Stimulated activated naive CD8-positive, alpha-beta T cell treated with anti-CD3 and anti-CD28 coated beads, Interleukin-15, amount 100 ng/mL, for 72 hours (primary cell): Measurements from ENCODE around the gene TP53BP2.
A peak's percentile ranks its signal among the peaks of the same experiment; 100 is the strongest.
"Not testable (repeated sequence)": the region's sequence is repeated elsewhere in the genome, so short reads cannot be mapped to it uniquely, and the experiment has no call there.

Source experiments
- ATAC-seq: fragments of 150-1000 bp; cut with Tn5 transposase; 2 replicates; pipeline ENCODE4 v1.10.0; 2021; ENCODE audit warnings: mild to moderate bottlenecking, moderate library complexity
- DNase-seq, 2 donors: peaks; one replicate each; pipeline ENCODE4 v3.0.0; 2021 to 2022
- H3K27ac Mint-ChIP-seq, 2 donors: one replicate each; pipeline ENCODE4 v1.8.0; 2022; ENCODE audit warnings: mild to moderate bottlenecking in 2 of 2, mixed read lengths in 2 of 2, moderate library complexity in 2 of 2
- H3K27me3 Mint-ChIP-seq: one replicate; pipeline ENCODE4 v1.8.0; 2022; ENCODE audit warnings: mixed read lengths
- H3K4me1 Mint-ChIP-seq: one replicate; pipeline ENCODE4 v1.8.0; 2022; ENCODE audit warnings: mild to moderate bottlenecking, mixed read lengths
- H3K4me3 Mint-ChIP-seq, 2 donors: one replicate each; pipeline ENCODE4 v1.8.0; 2022; ENCODE audit warnings: mild to moderate bottlenecking in 2 of 2, mixed read lengths in 2 of 2, moderate library complexity in 1 of 2
- H3K9me3 Mint-ChIP-seq, 2 donors: one replicate each; pipeline ENCODE4 v1.8.0; 2022; ENCODE audit warnings: mixed read lengths in 2 of 2

TP53BP2 gene

GRCh38 chr1:223864599-223865368 is 19.0 kb upstream of the TP53BP2 start:
- ATAC-seq, H3K27ac Mint-ChIP-seq, H3K4me1 Mint-ChIP-seq, DNase-seq, H3K9me3 Mint-ChIP-seq, H3K4me3 Mint-ChIP-seq: not testable (repeated sequence)
- H3K27me3 Mint-ChIP-seq, result peaks cover 49% of the 10 kb centered on the region

- Mint-ChIP-seq H3K27me3 (peaks cover 49% of the 10 kb centered on the region), H3K27ac (no peak overlapping the region), H3K9me3 (no peaks in the 10 kb centered on the region), H3K4me1 (peaks cover 5% of the 10 kb centered on the region), H3K4me3 (no peak overlapping the region)
- DNase-seq (no peak), ATAC-seq (no peak)
Measured at GRCh38 chr1:223864084-223864483, 18.3 kb upstream of the TP53BP2 start.

GRCh38 chr1:223861904-223862303 is 16.2 kb upstream of the TP53BP2 start:
- ATAC-seq (no peak), DNase-seq (no peak)
- Mint-ChIP-seq H3K27ac (no peak overlapping the region), H3K4me1 (peaks cover 5% of the 10 kb centered on the region), H3K27me3 (peaks cover 30% of the 10 kb centered on the region), H3K9me3 (no peaks in the 10 kb centered on the region), H3K4me3 (no peak overlapping the region)

DNA sequence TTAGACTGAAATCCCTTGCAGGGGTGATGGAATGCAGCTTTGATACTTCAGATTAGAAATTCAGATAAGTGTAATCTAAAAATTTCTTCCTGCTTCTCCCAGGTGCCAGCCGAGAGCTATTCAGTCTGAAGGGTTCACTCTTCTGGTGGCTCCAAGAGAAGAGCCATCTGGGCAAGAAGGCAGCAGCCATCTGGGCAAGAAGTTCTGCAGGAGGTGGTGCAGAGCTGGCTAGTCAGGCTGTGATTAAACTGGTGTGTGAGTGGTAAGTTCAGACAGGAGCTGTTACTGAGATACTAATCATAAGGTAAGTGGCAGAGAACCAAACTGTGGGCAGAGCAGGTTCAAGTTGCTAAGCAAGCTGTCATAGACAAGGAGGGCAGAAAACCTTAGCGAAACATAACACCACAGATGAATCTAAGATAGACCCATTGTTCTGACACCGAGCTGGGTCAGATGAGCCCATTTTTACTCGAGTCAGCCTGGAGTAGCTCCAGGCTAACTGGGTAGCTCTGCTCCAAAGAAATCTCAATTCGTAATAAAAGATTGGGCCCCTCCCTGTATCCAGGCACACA is 14.4 kb upstream of the TP53BP2 start:
- peaks cover 5% of the 10 kb centered on the region for H3K4me1 Mint-ChIP-seq
- no peak overlapping the region for H3K4me3 Mint-ChIP-seq
- ATAC-seq, result peak; percentile 33
- peaks cover 17% of the 10 kb centered on the region for H3K27me3 Mint-ChIP-seq
- H3K27ac Mint-ChIP-seq, result no peak overlapping the region
- DNase-seq, result no peak
- no peaks in the 10 kb centered on the region for H3K9me3 Mint-ChIP-seq

DNA sequence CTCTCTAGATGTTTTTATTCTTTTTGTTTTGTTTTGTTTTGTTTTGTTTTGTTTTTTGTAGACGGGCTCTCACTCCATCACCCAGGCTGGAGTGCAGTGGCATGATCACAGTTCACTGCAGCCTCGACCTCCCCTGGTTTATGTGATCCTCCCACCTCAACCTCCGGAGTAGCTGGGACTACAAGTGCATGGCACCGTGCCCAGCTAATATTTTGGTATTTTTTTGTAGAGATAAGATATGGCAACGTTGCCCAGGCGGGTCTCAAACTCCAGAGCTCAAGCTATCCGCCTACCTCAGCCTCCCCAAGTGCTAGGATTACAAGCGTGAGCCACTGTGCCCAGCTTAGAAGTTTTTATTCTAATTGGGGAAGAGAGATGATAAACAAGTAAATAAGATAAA is 13.3 kb upstream of the TP53BP2 start:
- Mint-ChIP-seq H3K4me3 (no peak overlapping the region), H3K27me3 (peaks cover 17% of the 10 kb centered on the region), H3K4me1 (peaks cover 5% of the 10 kb centered on the region), H3K9me3 (no peaks in the 10 kb centered on the region), H3K27ac (no peak overlapping the region)
- no peak for ATAC-seq
- DNase-seq, result no peak

DNA sequence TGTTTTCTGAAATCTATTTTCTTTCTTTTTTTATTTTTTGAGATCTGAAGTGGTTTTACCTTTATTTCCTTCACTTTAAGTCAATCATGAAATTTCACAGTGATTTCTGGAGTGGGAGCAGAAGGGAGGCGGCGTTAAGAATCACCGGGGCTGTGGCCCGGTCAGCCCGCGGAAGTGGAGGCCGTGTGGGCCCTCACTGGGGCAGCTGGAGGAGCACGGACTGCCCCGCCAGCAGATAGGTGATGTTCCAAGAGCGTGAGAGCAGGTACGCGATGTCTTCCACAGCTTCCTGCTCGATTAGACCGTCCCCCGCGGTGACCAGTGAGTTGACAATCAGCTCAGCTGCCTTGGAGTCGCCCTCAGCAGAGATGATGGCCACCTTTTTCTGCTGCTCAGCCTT is 10.6 kb upstream of the TP53BP2 start:
- H3K4me3 Mint-ChIP-seq, result no peak overlapping the region
- peaks cover 17% of the 10 kb centered on the region for H3K27me3 Mint-ChIP-seq
- no peak for ATAC-seq
- peak overlapping the region in 1 of 2 donors; percentile 56 for H3K27ac Mint-ChIP-seq
- H3K4me1 Mint-ChIP-seq, result peaks cover 6% of the 10 kb centered on the region
- no peak for DNase-seq
- H3K9me3 Mint-ChIP-seq, result no peaks in the 10 kb centered on the region

GRCh38 chr1:223853748-223854147 is 8.0 kb upstream of the TP53BP2 start:
- Mint-ChIP-seq H3K4me1 (peaks cover 11% of the 10 kb centered on the region), H3K9me3 (peaks cover 0 to 7% of the 10 kb centered on the region in 2 donors), H3K27ac (no peak overlapping the region), H3K4me3 (no peak overlapping the region), H3K27me3 (peaks cover 7% of the 10 kb centered on the region)
- no peak for DNase-seq
- ATAC-seq, result peak; percentile 60

GRCh38 chr1:223853275-223853674 is 7.5 kb upstream of the TP53BP2 start:
- no peak overlapping the region for H3K27ac Mint-ChIP-seq
- peaks cover 11% of the 10 kb centered on the region for H3K4me1 Mint-ChIP-seq
- ATAC-seq, result no peak

GRCh38 chr1:223852337-223852736 is 6.6 kb upstream of the TP53BP2 start:
- peaks cover 7% of the 10 kb centered on the region for H3K27me3 Mint-ChIP-seq
- peaks cover 7% of the 10 kb centered on the region in 2 donors for H3K9me3 Mint-ChIP-seq
- ATAC-seq (no peak), DNase-seq (no peak)
- no peak overlapping the region for H3K4me3 Mint-ChIP-seq
- no peak overlapping the region for H3K27ac Mint-ChIP-seq
- H3K4me1 Mint-ChIP-seq, result peaks cover 19% of the 10 kb centered on the region

More at GRCh38 chr1:223853275-223853674, 7.5 kb upstream of the TP53BP2 start:
- no peak for DNase-seq
- Mint-ChIP-seq H3K9me3 (peaks cover 0 to 7% of the 10 kb centered on the region in 2 donors), H3K27me3 (peaks cover 7% of the 10 kb centered on the region), H3K4me3 (no peak overlapping the region)

- H3K9me3 Mint-ChIP-seq, result peaks cover 7% of the 10 kb centered on the region in 2 donors
- no peak overlapping the region for H3K4me3 Mint-ChIP-seq
- no peak overlapping the region for H3K27ac Mint-ChIP-seq
- DNase-seq (no peak), ATAC-seq (no peak)
- H3K4me1 Mint-ChIP-seq, result peaks cover 28% of the 10 kb centered on the region
- peaks cover 7% of the 10 kb centered on the region for H3K27me3 Mint-ChIP-seq
Measured at GRCh38 chr1:223849352-223850254, 3.9 kb upstream of the TP53BP2 start.

GRCh38 chr1:223848536-223848935 is 2.8 kb upstream of the TP53BP2 start:
- H3K4me1 Mint-ChIP-seq, result peaks cover 31% of the 10 kb centered on the region
- peaks cover 7% of the 10 kb centered on the region in 2 donors for H3K9me3 Mint-ChIP-seq
- peaks cover 7% of the 10 kb centered on the region for H3K27me3 Mint-ChIP-seq
- ATAC-seq, result no peak
- no peak overlapping the region for H3K4me3 Mint-ChIP-seq
- H3K27ac Mint-ChIP-seq, result no peak overlapping the region
- DNase-seq, result no peak

DNA sequence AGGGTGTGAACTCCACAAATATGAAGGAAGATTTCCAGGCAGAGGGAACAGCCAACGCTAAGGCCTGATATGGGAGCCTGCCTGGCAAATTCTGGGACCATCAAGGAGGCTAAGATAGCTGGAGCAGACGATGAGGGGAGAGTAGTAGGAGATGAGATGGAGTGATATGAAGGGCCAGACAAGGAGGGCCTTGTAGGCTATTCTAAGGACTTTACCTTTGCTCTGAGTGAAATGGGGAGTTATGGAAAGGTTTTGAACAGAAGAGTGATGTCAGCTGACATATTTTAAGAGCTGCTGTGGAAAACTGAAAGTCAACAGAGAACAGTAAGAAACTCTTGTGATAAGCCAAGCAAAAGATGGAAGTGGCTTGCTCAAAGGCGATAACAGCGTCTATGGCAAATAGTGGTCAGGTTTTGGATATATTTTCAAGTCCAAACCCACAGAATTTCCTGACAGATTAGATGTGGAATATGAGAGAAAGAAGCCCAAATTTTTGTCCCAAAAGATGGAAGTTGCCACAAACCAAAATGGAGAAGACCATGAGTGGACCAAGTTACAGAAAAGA is 2.1 kb upstream of the TP53BP2 start:
- Mint-ChIP-seq H3K4me3 (no peak overlapping the region), H3K27ac (no peak overlapping the region), H3K4me1 (peaks cover 34% of the 10 kb centered on the region), H3K27me3 (peaks cover 7% of the 10 kb centered on the region), H3K9me3 (peaks cover 7% of the 10 kb centered on the region in 2 donors)
- DNase-seq (no peak), ATAC-seq (no peak)

DNA sequence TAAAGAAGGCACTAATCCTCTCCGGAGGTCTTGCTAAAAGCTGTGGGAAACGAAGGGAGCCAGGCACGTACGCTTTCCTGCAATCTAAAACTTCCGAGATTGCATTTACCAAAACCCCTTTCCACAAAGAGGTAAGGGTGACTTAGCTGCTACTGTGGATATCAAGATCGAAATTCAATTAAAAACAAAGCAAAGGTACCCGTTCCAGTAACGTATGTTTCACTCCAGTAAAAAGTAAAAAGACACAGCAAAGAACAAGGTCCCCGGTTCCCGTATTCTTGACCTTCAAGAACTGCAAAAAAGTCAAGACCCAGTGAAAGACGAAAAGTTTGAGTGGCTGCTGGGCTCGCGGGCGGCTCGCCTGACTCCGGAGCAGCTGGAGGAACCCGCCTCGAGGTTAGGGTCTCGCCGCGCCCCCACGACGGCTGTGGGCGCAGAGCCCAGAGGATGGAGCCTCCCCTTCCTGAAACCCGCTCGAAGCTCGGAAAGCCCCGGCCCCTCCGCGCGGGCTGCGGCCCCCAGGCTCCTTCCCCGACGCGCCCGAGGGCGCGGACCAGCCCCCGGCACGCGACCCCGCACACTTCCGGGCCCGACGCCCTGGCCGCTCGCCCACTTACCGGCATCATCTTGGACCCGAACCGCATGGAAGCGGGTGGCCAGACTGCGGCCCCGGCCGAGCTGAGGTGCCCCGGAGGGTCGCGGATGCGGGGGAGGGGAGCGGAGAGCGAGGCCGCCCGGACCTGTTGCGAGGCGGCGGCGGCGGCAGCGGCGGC is 524 bp downstream of the TP53BP2 start:
- H3K9me3 Mint-ChIP-seq, result peaks cover 7% of the 10 kb centered on the region in 2 donors
- peak; percentile 54 for ATAC-seq
- peaks cover 45% of the 10 kb centered on the region for H3K4me1 Mint-ChIP-seq
- H3K27ac Mint-ChIP-seq, result peak overlapping the region; percentile 98 to 100
- H3K27me3 Mint-ChIP-seq, result peaks cover 7% of the 10 kb centered on the region
- H3K4me3 Mint-ChIP-seq, result peak overlapping the region; percentile 96
- peak; percentile 63 to 66 for DNase-seq

DNA sequence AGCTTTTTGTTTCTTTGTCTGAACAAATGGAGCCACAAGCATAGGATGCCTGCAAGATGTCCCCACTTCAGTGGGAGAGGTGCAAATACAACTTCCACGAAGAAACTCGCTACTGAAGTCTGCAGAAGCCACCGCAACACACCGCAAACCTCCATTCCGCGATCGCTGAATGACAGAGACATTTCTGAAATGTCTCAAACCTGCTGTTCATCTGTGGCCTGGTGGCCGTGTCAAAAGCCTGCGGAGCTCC is 1.0 kb downstream of the TP53BP2 start:
- peaks cover 3 to 7% of the 10 kb centered on the region in 2 donors for H3K9me3 Mint-ChIP-seq
- peak overlapping the region; percentile 98 to 100 for H3K27ac Mint-ChIP-seq
- peak; percentile 50 for ATAC-seq
- peak; percentile 48 to 77 for DNase-seq
- H3K4me3 Mint-ChIP-seq, result peak overlapping the region; percentile 96
- H3K27me3 Mint-ChIP-seq, result peaks cover 3% of the 10 kb centered on the region
- H3K4me1 Mint-ChIP-seq, result peaks cover 45% of the 10 kb centered on the region
